DND-41 (cell line): Measurements from ENCODE around the gene CACNG3.

Source experiments
- EZH2 ChIP-seq: IDR thresholded peaks from 3 replicates; pipeline ENCODE4 v1.6.1; 2012; ENCODE audit warnings: borderline replicate concordance, low read depth, mild to moderate bottlenecking, moderate library complexity, low read length, inconsistent platforms; ENCODE audit not compliant: severe bottlenecking
- TF ChIP-seq, protein P1 (sequence below): IDR thresholded peaks from 2 replicates; pipeline ENCODE4 v1.5.1; 2012; ENCODE audit warnings: borderline replicate concordance, low read length, moderate library complexity, mild to moderate bottlenecking; ENCODE audit not compliant: poor library complexity, severe bottlenecking; ENCODE audit errors: extremely low read depth

DNA sequence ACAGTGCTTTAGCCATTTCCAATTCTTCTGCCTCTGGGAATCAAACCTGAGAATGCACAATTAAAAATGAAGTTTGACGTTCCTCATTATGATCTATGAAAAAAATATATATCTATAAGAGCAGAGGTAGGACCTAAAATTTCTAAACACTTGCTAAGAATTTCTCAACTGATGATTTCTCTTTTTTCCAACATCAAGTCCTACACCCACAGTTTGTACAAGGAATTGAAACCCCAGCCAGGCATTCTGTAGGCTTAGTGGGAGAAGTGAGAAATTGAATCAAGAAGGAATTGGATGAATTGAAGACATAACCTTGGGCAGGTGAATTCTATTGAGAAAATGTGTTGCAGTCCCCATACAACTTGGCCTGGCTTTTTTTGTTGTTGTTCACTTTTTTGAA is 2.7 kb downstream of the CACNG3 start:
- TF ChIP-seq, protein P1, sequence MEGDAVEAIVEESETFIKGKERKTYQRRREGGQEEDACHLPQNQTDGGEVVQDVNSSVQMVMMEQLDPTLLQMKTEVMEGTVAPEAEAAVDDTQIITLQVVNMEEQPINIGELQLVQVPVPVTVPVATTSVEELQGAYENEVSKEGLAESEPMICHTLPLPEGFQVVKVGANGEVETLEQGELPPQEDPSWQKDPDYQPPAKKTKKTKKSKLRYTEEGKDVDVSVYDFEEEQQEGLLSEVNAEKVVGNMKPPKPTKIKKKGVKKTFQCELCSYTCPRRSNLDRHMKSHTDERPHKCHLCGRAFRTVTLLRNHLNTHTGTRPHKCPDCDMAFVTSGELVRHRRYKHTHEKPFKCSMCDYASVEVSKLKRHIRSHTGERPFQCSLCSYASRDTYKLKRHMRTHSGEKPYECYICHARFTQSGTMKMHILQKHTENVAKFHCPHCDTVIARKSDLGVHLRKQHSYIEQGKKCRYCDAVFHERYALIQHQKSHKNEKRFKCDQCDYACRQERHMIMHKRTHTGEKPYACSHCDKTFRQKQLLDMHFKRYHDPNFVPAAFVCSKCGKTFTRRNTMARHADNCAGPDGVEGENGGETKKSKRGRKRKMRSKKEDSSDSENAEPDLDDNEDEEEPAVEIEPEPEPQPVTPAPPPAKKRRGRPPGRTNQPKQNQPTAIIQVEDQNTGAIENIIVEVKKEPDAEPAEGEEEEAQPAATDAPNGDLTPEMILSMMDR: no peak
- TF ChIP-seq EZH2: no peak
